SK-N-SH treated with all-trans-retinoic acid at 6 μM for 48 hours (cell line): Measurements from ENCODE around the gene PDE7B.

Experiments
- ATAC-seq: fragments of 200-7000 bp; cut with Tn5 transposase; 3 replicates; pipeline ENCODE4 v1.9.1; 2020; ENCODE audit warnings: mild to moderate bottlenecking, moderate library complexity
- ARNTL ChIP-seq: fragments of 450-650 bp; formaldehyde crosslinking; IDR thresholded peaks from 2 replicates; pipeline ENCODE4 v1.5.0; 2020; ENCODE audit warnings: low read depth, mild to moderate bottlenecking, moderate library complexity, borderline replicate concordance
- BACH2 ChIP-seq: fragments of 250-450 bp; sonication (Bioruptor Pico); IDR thresholded peaks from 2 replicates; pipeline ENCODE4 v1.9.0; 2021; ENCODE audit warnings: mild to moderate bottlenecking, borderline replicate concordance
- CREB5 ChIP-seq: fragments of 250-450 bp; sonication (Bioruptor Pico); IDR thresholded peaks from 2 replicates; pipeline ENCODE4 v1.5.1; 2020; ENCODE audit warnings: low read depth, mild to moderate bottlenecking, moderate library complexity
- CSDC2 ChIP-seq: fragments of 250-450 bp; sonication (Bioruptor Pico); IDR thresholded peaks from 2 replicates; pipeline ENCODE4 v1.5.0; 2020; ENCODE audit warnings: mild to moderate bottlenecking, moderate library complexity
- CSRNP3 ChIP-seq: fragments of 250-450 bp; sonication (Bioruptor Pico); IDR thresholded peaks from 2 replicates; pipeline ENCODE4 v1.5.1; 2021; ENCODE audit warnings: mild to moderate bottlenecking, moderate library complexity
- ESRRG ChIP-seq: fragments of 250-450 bp; sonication (Bioruptor Pico); IDR thresholded peaks from 2 replicates; pipeline ENCODE4 v1.6.1; 2021; ENCODE audit warnings: mild to moderate bottlenecking
- GLIS3 ChIP-seq: fragments of 250-450 bp; sonication (Bioruptor Pico); IDR thresholded peaks from 2 replicates; pipeline ENCODE4 v1.5.0; 2020; ENCODE audit warnings: mild to moderate bottlenecking, moderate library complexity
- ISL1 ChIP-seq: fragments of 250-450 bp; sonication (Bioruptor Pico); IDR thresholded peaks from 2 replicates; pipeline ENCODE4 v2.1.2; 2022; ENCODE audit warnings: mild to moderate bottlenecking, moderate library complexity
- OSR1 ChIP-seq: fragments of 250-450 bp; sonication (Bioruptor Pico); IDR thresholded peaks from 2 replicates; pipeline ENCODE4 v1.8.0; 2022; ENCODE audit warnings: moderate library complexity, mild to moderate bottlenecking, inconsistent platforms
- PATZ1 ChIP-seq: fragments of 250-450 bp; sonication (Bioruptor Pico); IDR thresholded peaks from 2 replicates; pipeline ENCODE4 v1.8.0; 2020; ENCODE audit warnings: mild to moderate bottlenecking, moderate library complexity, borderline replicate concordance
- POU6F1 ChIP-seq: fragments of 250-450 bp; sonication (Bioruptor Pico); IDR thresholded peaks from 2 replicates; pipeline ENCODE4 v1.8.0; 2021; ENCODE audit warnings: low read depth, mild to moderate bottlenecking, moderate library complexity, borderline replicate concordance
- PPARA ChIP-seq: fragments of 250-450 bp; sonication (Bioruptor Pico); IDR thresholded peaks from 2 replicates; pipeline ENCODE4 v1.5.0; 2020; ENCODE audit warnings: mild to moderate bottlenecking, borderline replicate concordance
- RARB ChIP-seq: fragments of 250-450 bp; sonication (Bioruptor Pico); IDR thresholded peaks from 2 replicates; pipeline ENCODE4 v1.8.0; 2021; ENCODE audit warnings: mild to moderate bottlenecking, moderate library complexity
- SNAI2 ChIP-seq: fragments of 250-450 bp; sonication (Bioruptor Pico); IDR thresholded peaks from 2 replicates; pipeline ENCODE4 v1.5.0; 2020; ENCODE audit warnings: mild to moderate bottlenecking, moderate library complexity
- TCF4 ChIP-seq: fragments of 250-450 bp; sonication (Bioruptor Pico); IDR thresholded peaks from 2 replicates; pipeline ENCODE4 v1.8.0; 2021; ENCODE audit warnings: mild to moderate bottlenecking, moderate library complexity, borderline replicate concordance
- TOX ChIP-seq: fragments of 250-450 bp; sonication (Bioruptor Pico); IDR thresholded peaks from 2 replicates; pipeline ENCODE4 v1.8.0; 2021; ENCODE audit warnings: mild to moderate bottlenecking, moderate library complexity, borderline replicate concordance
- TSHZ2 ChIP-seq: fragments of 250-450 bp; sonication (Bioruptor Pico); IDR thresholded peaks from 2 replicates; pipeline ENCODE4 v1.5.0; 2020; ENCODE audit warnings: mild to moderate bottlenecking, moderate library complexity
- ZC3H10 ChIP-seq: fragments of 250-450 bp; sonication (Bioruptor Pico); IDR thresholded peaks from 2 replicates; pipeline ENCODE4 v1.5.1; 2021; ENCODE audit warnings: mild to moderate bottlenecking, moderate library complexity
- ZFP3 ChIP-seq: fragments of 250-450 bp; sonication (Bioruptor Pico); IDR thresholded peaks from 2 replicates; pipeline ENCODE4 v1.5.0; 2020; ENCODE audit warnings: mild to moderate bottlenecking, moderate library complexity
- ZFP30 ChIP-seq: fragments of 450-650 bp; formaldehyde crosslinking; IDR thresholded peaks from 2 replicates; pipeline ENCODE4 v1.5.0; 2022; ENCODE audit warnings: mild to moderate bottlenecking, moderate library complexity
- ZNF565 ChIP-seq: fragments of 450-650 bp; formaldehyde crosslinking; conservative IDR thresholded peaks from 2 replicates; pipeline ENCODE4 v1.5.0; 2020; ENCODE audit warnings: low read depth, mild to moderate bottlenecking, moderate library complexity
- ZNF70 ChIP-seq: fragments of 450-650 bp; formaldehyde crosslinking; IDR thresholded peaks from 2 replicates; pipeline ENCODE4 v1.5.0; 2020; ENCODE audit warnings: mild to moderate bottlenecking, moderate library complexity
- ZNF8 ChIP-seq: fragments of 450-650 bp; formaldehyde crosslinking; IDR thresholded peaks from 2 replicates; pipeline ENCODE4 v1.5.0; 2020; ENCODE audit warnings: mild to moderate bottlenecking, moderate library complexity

PDE7B gene

GRCh38 chr6:136103763-136104311 lies 252.3 kb downstream of the PDE7B start:
- ATAC-seq = peak; percentile 85

More at GRCh38 chr6:136103763-136104311, 252.3 kb downstream of the PDE7B start:
- TF ChIP-seq ZFP3 (CRISPR knock-in tag) (no peak), CSRNP3 (CRISPR knock-in tag) (no peak), PATZ1 (CRISPR knock-in tag) (no peak), CSDC2 (CRISPR knock-in tag) (peak; percentile 71; the same call in 1 of the 2 replicates), ARNTL (CRISPR knock-in tag) (no peak), PPARA (CRISPR knock-in tag) (no peak), TCF4 (CRISPR knock-in tag) (peak; percentile 86; the same call in 1 of the 2 replicates), ESRRG (CRISPR knock-in tag) (peak; percentile 90), BACH2 (CRISPR knock-in tag) (no peak), RARB (CRISPR knock-in tag) (no peak), ZNF70 (CRISPR knock-in tag) (no peak), OSR1 (no peak), ZFP30 (CRISPR knock-in tag) (no peak), ZNF8 (CRISPR knock-in tag) (no peak), CREB5 (CRISPR knock-in tag) (0 out of 2 replicates have a peak, but pooled peaks have one; percentile 8), POU6F1 (CRISPR knock-in tag) (no peak), SNAI2 (CRISPR knock-in tag) (peak; percentile 85), TSHZ2 (CRISPR knock-in tag) (peak; percentile 75; the same call in 1 of the 2 replicates), GLIS3 (CRISPR knock-in tag) (no peak), ISL1 (CRISPR knock-in tag) (no peak), TOX (CRISPR knock-in tag) (no peak), ZC3H10 (CRISPR knock-in tag) (no peak), ZNF565 (no peak)
